PC-3 (cell line): Measurements from ENCODE around the gene RBMS3. TPM values are rescaled to one million over a fixed set of nuclear protein-coding genes. Genes with fewer than 3 reads are reported as not detected.

Source experiments
- ATAC-seq: fragments of 200-7000 bp; cut with Tn5 transposase; 2 replicates; pipeline ENCODE4 v1.9.1; 2020; ENCODE audit warnings: mild to moderate bottlenecking, moderate library complexity
- BruUV-seq: library from RNA; stranded (reverse); fragments of 400-500 nt; replicated peaks from 2 replicates; lab custom pipeline; 2021; lab: Mats Ljungman, UMichigan
- CTCF ChIA-PET: fragments of 300-600 bp; sonication (Branson Sonifier 250); formaldehyde crosslinking; loops from one replicate; lab custom pipeline; 2022; ENCODE audit warnings: antibody characterized with exemption; lab: Charles Lee
- POLR2A ChIA-PET: fragments of 300-600 bp; sonication (Branson Sonifier 250); formaldehyde crosslinking; loops from one replicate; lab custom pipeline; 2022; ENCODE audit warnings: antibody characterized with exemption; ENCODE audit not compliant: unreplicated experiment; lab: Charles Lee
- DNase-seq: peaks from one replicate; pipeline ENCODE4 v3.0.0-alpha.2; 2015
- H2AFZ ChIP-seq: fragments of 300-600 bp; sonication (generic); 2 replicates; pipeline ENCODE4 v1.6.0; 2016; ENCODE audit warnings: antibody characterized with exemption, low read length
- H3F3A ChIP-seq: fragments of 300-600 bp; sonication (generic); one replicate; pipeline ENCODE4 v1.6.0; 2017; ENCODE audit warnings: antibody characterized with exemption, low read length, control low read depth, mild to moderate bottlenecking; ENCODE audit not compliant: unreplicated experiment
- H3K27ac ChIP-seq: fragments of 300-600 bp; sonication (generic); 2 replicates; pipeline ENCODE4 v1.5.1; 2016; ENCODE audit warnings: mild to moderate bottlenecking, low read length
- H3K27me3 ChIP-seq: fragments of 300-600 bp; sonication (generic); 2 replicates; pipeline ENCODE4 v1.6.1; 2016; ENCODE audit warnings: low read length, mixed read lengths
- H3K36me3 ChIP-seq: fragments of 300-600 bp; sonication (generic); 2 replicates; pipeline ENCODE4 v1.6.1; 2016; ENCODE audit warnings: low read depth, mixed run types, low read length, mixed read lengths
- H3K4me1 ChIP-seq: fragments of 300-600 bp; sonication (generic); 2 replicates; pipeline ENCODE4 v1.5.1; 2016; ENCODE audit warnings: low read length; ENCODE audit not compliant: insufficient read depth
- H3K4me2 ChIP-seq: fragments of 300-600 bp; sonication (generic); 2 replicates; pipeline ENCODE4 v1.6.0; 2016; ENCODE audit warnings: low read length
- H3K4me3 ChIP-seq: fragments of 300-600 bp; sonication (generic); 2 replicates; pipeline ENCODE4 v1.5.1; 2016; ENCODE audit warnings: mild to moderate bottlenecking, low read length, mixed read lengths
- H3K79me2 ChIP-seq: fragments of 300-600 bp; sonication (generic); 2 replicates; pipeline ENCODE4 v1.6.1; 2017; ENCODE audit warnings: low read length, mixed read lengths
- H3K9ac ChIP-seq: fragments of 300-600 bp; sonication (generic); 2 replicates; pipeline ENCODE4 v1.6.0; 2016; ENCODE audit warnings: mild to moderate bottlenecking, low read length
- H3K9me2 ChIP-seq: fragments of 300-600 bp; sonication (generic); replicated peaks from 2 replicates; pipeline ENCODE4 v1.6.1; 2016; ENCODE audit warnings: mixed run types, low read length, mixed read lengths
- H3K9me3 ChIP-seq: fragments of 300-600 bp; sonication (generic); 2 replicates; pipeline ENCODE4 v1.6.1; 2016; ENCODE audit warnings: low read length, mixed read lengths
- H4K20me1 ChIP-seq: fragments of 300-600 bp; sonication (generic); 2 replicates; pipeline ENCODE4 v1.6.1; 2016; ENCODE audit warnings: low read length, mixed read lengths
- EZH2 ChIP-seq: fragments of 300-600 bp; sonication (generic); IDR thresholded peaks from one replicate; pipeline ENCODE4 v1.6.1; 2017; ENCODE audit warnings: antibody characterized with exemption, mild to moderate bottlenecking, low read length; ENCODE audit not compliant: unreplicated experiment
- EZH2phosphoT487 ChIP-seq: fragments of 300-600 bp; sonication (generic); IDR thresholded peaks from 2 replicates; pipeline ENCODE4 v1.6.1; 2018; ENCODE audit warnings: mild to moderate bottlenecking, antibody characterized with exemption, low read length, borderline replicate concordance
- intact Hi-C: fragments of 100-400 bp; cut with micrococcal nuclease; formaldehyde crosslinking; loops from 2 replicates; pipeline ENCODE4 v1.9.0; 2023
- total RNA-seq: library from RNA; depleted of rRNA; stranded (reverse); fragments of >200 nt; gene quantifications from 2 replicates; pipeline ENCODE4 v1.2.3, GENCODE V29; 2014
- TF ChIP-seq, protein P1 (sequence below): fragments of 300-600 bp; sonication (generic); conservative IDR thresholded peaks from 2 replicates; pipeline ENCODE4 v1.5.1; 2017; ENCODE audit warnings: antibody characterized with exemption, low read depth, mild to moderate bottlenecking, low read length

The RBMS3 gene
- total RNA-seq, 1 experiment from 2014 or later = 5.4 TPM

DNA sequence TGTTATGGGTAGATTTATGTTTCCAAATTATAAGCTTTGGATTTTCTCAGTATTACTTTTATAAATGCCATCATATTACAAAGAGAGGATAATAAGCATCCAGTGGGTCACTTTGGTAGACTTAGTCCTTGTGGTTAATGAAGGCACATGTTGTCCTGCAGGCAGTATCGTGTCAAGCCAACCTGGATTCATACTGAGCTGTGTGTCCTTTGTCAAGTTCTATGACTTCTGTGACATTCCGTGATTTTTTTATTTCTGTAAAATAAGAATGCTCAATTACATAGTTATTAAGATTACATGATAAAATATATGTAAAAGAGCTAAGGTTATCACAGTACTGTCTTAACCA lies 257.7 kb downstream of the RBMS3 start:
- TF ChIP-seq, protein P1, sequence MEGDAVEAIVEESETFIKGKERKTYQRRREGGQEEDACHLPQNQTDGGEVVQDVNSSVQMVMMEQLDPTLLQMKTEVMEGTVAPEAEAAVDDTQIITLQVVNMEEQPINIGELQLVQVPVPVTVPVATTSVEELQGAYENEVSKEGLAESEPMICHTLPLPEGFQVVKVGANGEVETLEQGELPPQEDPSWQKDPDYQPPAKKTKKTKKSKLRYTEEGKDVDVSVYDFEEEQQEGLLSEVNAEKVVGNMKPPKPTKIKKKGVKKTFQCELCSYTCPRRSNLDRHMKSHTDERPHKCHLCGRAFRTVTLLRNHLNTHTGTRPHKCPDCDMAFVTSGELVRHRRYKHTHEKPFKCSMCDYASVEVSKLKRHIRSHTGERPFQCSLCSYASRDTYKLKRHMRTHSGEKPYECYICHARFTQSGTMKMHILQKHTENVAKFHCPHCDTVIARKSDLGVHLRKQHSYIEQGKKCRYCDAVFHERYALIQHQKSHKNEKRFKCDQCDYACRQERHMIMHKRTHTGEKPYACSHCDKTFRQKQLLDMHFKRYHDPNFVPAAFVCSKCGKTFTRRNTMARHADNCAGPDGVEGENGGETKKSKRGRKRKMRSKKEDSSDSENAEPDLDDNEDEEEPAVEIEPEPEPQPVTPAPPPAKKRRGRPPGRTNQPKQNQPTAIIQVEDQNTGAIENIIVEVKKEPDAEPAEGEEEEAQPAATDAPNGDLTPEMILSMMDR = no peak
- no peak for TF ChIP-seq EZH2
- no peak for TF ChIP-seq EZH2phosphoT487
- intact Hi-C loops = no loop called here
- H3K9me3 ChIP-seq = no peaks in the 10 kb centered on the region
- POLR2A ChIA-PET = no interaction called here
- H3F3A ChIP-seq = no peaks in the 10 kb centered on the region
- no peak for ATAC-seq
- DNase-seq = no peak
- no peaks in the 10 kb centered on the region for H3K27me3 ChIP-seq
- no peaks in the 10 kb centered on the region for H3K36me3 ChIP-seq
- H3K9me2 ChIP-seq = no peaks in the 10 kb centered on the region
- BruUV-seq = no TSS peak
- H3K9ac ChIP-seq = no peak overlapping the region
- H3K4me2 ChIP-seq = no peak overlapping the region
- no peak overlapping the region for H3K27ac ChIP-seq
- no peak overlapping the region for H2AFZ ChIP-seq
- H3K4me3 ChIP-seq = no peak overlapping the region
- no peaks in the 10 kb centered on the region for H3K79me2 ChIP-seq
- no peaks in the 10 kb centered on the region for H4K20me1 ChIP-seq
- CTCF ChIA-PET = no interaction called here
- H3K4me1 ChIP-seq = peaks cover 7% of the 10 kb centered on the region

DNA sequence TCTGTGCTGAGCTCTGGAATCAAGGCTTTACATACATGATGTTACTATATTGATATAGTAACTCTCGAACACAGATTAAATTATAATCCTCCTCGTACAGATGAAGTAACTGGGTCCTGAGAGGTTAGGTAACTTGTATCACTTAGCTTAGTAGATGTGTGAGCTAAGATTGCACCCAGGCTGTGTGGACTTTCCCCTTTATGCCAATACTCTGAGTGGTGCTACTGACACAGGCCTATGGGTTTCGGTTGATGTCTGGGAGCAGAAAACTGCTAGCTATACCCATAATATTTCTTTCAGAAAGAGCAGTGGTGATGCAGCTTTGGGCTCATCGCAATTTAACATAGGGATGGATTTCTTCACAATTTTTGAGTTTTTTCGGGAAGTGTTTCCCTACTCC lies 259.7 kb downstream of the RBMS3 start:
- Histone ChIP-seq H3K9me3 (no peaks in the 10 kb centered on the region), H3K4me3 (no peak overlapping the region), H3K27ac (no peak overlapping the region), H3K4me2 (no peak overlapping the region), H3K9me2 (no peaks in the 10 kb centered on the region), H3K79me2 (no peaks in the 10 kb centered on the region), H3K4me1 (peaks cover 7% of the 10 kb centered on the region), H3F3A (no peaks in the 10 kb centered on the region), H2AFZ (no peak overlapping the region), H3K9ac (no peak overlapping the region), H3K36me3 (no peaks in the 10 kb centered on the region), H4K20me1 (no peaks in the 10 kb centered on the region), H3K27me3 (no peaks in the 10 kb centered on the region)
- POLR2A ChIA-PET = no interaction called here
- CTCF ChIA-PET = no interaction called here
- BruUV-seq = no TSS peak
- ATAC-seq (no peak), DNase-seq (no peak)
- no peak for TF ChIP-seq EZH2
- no peak for TF ChIP-seq EZH2phosphoT487
- TF ChIP-seq, protein P1 = no peak
- intact Hi-C loops = no loop called here

DNA sequence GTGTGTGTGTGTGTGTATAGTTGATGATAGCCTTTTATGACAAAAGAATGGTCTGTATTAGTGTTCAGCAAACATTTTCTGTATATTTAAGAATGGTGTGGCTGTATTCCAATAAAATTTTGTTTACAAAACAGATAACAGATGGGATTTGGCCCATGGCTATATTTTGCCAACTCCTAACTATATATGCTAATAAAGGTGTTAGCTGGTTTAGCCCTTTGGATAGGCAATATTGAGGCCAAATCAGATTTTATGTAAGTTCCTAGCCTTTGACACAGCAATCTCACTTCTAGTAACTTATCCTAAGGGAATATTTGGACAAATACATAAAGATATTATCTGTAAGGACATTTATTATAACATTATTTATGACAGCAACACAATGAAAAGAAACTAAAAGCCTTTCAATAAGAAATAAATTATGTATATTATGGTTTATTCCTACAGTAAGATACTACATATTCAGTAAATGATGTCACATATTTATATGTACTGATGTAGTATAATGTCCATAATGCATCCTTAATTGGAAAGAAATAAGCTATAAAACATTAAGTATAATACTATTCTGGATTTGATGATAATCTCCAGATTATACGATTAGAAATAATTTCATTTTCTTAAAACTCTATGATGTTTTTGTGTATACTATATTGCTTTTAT lies 264.0 kb downstream of the RBMS3 start:
- ATAC-seq = peak; percentile 18
- Histone ChIP-seq H3K4me3 (no peak overlapping the region), H2AFZ (no peak overlapping the region), H3K27ac (no peak overlapping the region), H3K9ac (no peak overlapping the region), H3K9me2 (no peaks in the 10 kb centered on the region), H4K20me1 (no peaks in the 10 kb centered on the region), H3K36me3 (no peaks in the 10 kb centered on the region), H3K4me2 (no peak overlapping the region), H3K4me1 (no peaks in the 10 kb centered on the region), H3K27me3 (no peaks in the 10 kb centered on the region), H3F3A (no peaks in the 10 kb centered on the region), H3K79me2 (no peaks in the 10 kb centered on the region), H3K9me3 (no peaks in the 10 kb centered on the region)
- DNase-seq = no peak
- intact Hi-C loops = no loop called here
- ChIA-PET POLR2A (no interaction called here), CTCF (no interaction called here)
- no TSS peak for BruUV-seq
- no peak for TF ChIP-seq EZH2phosphoT487
- TF ChIP-seq, protein P1 = no peak
- TF ChIP-seq EZH2 = no peak
